ENCODE results near the gene CST4.
"Not testable (repeated sequence)": the region's sequence is repeated elsewhere in the genome, so short reads cannot be mapped to it uniquely, and the experiment has no call there.

Gene CST4

GRCh38 chr20:23679133-23680092, 9.4 kb downstream of the CST4 start:
- no peak for TF ChIP-seq POLR2A (IDR thresholded peaks at IDR 0.05; ENCODE audit: low read depth, low read length)
- DNase-seq (ENCODE audit: insufficient read length, low spot score) (no peak), FAIRE-seq (no peak)

GRCh38 chr20:23673209-23673608, 15.6 kb downstream of the CST4 start:
- no peak for FAIRE-seq
- no peak for TF ChIP-seq POLR2A (IDR thresholded peaks at IDR 0.05; ENCODE audit: low read depth, low read length)
- no peak for DNase-seq (ENCODE audit: insufficient read length, low spot score)

- DNase-seq (ENCODE audit: insufficient read length, low spot score) (no peak), FAIRE-seq (no peak)
- no peak for TF ChIP-seq POLR2A (IDR thresholded peaks at IDR 0.05; ENCODE audit: low read depth, low read length)
Measured at GRCh38 chr20:23672158-23672557, 16.7 kb downstream of the CST4 start.

- FAIRE-seq (no peak), DNase-seq (ENCODE audit: insufficient read length, low spot score) (no peak)
- no peak for TF ChIP-seq POLR2A (IDR thresholded peaks at IDR 0.05; ENCODE audit: low read depth, low read length)
Measured at GRCh38 chr20:23671479-23671878, 17.4 kb downstream of the CST4 start.

- TF ChIP-seq POLR2A (IDR thresholded peaks at IDR 0.05; ENCODE audit: low read depth, low read length) = no peak
- FAIRE-seq (no peak), DNase-seq (ENCODE audit: insufficient read length, low spot score) (no peak)
Measured at GRCh38 chr20:23670361-23670760, 18.5 kb downstream of the CST4 start.

- no peak for TF ChIP-seq POLR2A (IDR thresholded peaks at IDR 0.05; ENCODE audit: low read depth, low read length)
- no peak for FAIRE-seq
- DNase-seq (ENCODE audit: insufficient read length, low spot score) = no peak
Measured at GRCh38 chr20:23669866-23670265, 19.0 kb downstream of the CST4 start.

GRCh38 chr20:23669327-23669726, 19.5 kb downstream of the CST4 start:
- FAIRE-seq = no peak
- DNase-seq (ENCODE audit: insufficient read length, low spot score) = no peak
- TF ChIP-seq POLR2A (IDR thresholded peaks at IDR 0.05; ENCODE audit: low read depth, low read length) = no peak

- DNase-seq (ENCODE audit: insufficient read length, low spot score) (peak; percentile 42), FAIRE-seq (no peak)
- TF ChIP-seq POLR2A (IDR thresholded peaks at IDR 0.05; ENCODE audit: low read depth, low read length) = no peak
Measured at GRCh38 chr20:23668477-23668951, 20.3 kb downstream of the CST4 start.

GRCh38 chr20:23667666-23668065, 21.2 kb downstream of the CST4 start:
- no peak for DNase-seq (ENCODE audit: insufficient read length, low spot score)
- no peak for TF ChIP-seq POLR2A (IDR thresholded peaks at IDR 0.05; ENCODE audit: low read depth, low read length)
- FAIRE-seq = no peak

- TF ChIP-seq POLR2A (IDR thresholded peaks at IDR 0.05; ENCODE audit: low read depth, low read length) = no peak
- no peak for FAIRE-seq
Measured at GRCh38 chr20:23666698-23667097, 22.1 kb downstream of the CST4 start.

GRCh38 chr20:23666189-23666588, 22.6 kb downstream of the CST4 start:
- DNase-seq (ENCODE audit: insufficient read length, low spot score) (no peak), FAIRE-seq (no peak)
- no peak for TF ChIP-seq POLR2A (IDR thresholded peaks at IDR 0.05; ENCODE audit: low read depth, low read length)

More at GRCh38 chr20:23666698-23667097, 22.1 kb downstream of the CST4 start:
- no peak for DNase-seq (ENCODE audit: insufficient read length, low spot score)

GRCh38 chr20:23664954-23665353, 23.9 kb downstream of the CST4 start:
- TF ChIP-seq POLR2A (IDR thresholded peaks at IDR 0.05; ENCODE audit: low read depth, low read length) = no peak
- DNase-seq (ENCODE audit: insufficient read length, low spot score) (no peak), FAIRE-seq (no peak)

- DNase-seq (ENCODE audit: insufficient read length, low spot score); FAIRE-seq: not testable (repeated sequence)
Measured at GRCh38 chr20:23664046-23664445, 24.8 kb downstream of the CST4 start.

GRCh38 chr20:23663180-23663579, 25.7 kb downstream of the CST4 start:
- FAIRE-seq (no peak), DNase-seq (ENCODE audit: insufficient read length, low spot score) (no peak)
- no peak for TF ChIP-seq POLR2A (IDR thresholded peaks at IDR 0.05; ENCODE audit: low read depth, low read length)

- no peak for TF ChIP-seq POLR2A (IDR thresholded peaks at IDR 0.05; ENCODE audit: low read depth, low read length)
- DNase-seq (ENCODE audit: insufficient read length, low spot score) = no peak
- FAIRE-seq = no peak
Measured at GRCh38 chr20:23662276-23662870, 26.5 kb downstream of the CST4 start.
